Kidney (tissue), 14 donors: ENCODE measurements around the gene LTBP1. TPM values are rescaled to one million over a fixed set of nuclear protein-coding genes. Genes with fewer than 3 reads are reported as not detected.

ENCODE experiments used
- DNase-seq, 5 donors: peaks; one replicate each; pipeline ENCODE4 v3.0.0-alpha.2; 2013 to 2020
- FAIRE-seq: peaks from 2 replicates; lab custom pipeline; 2012; peaks lifted over from hg19 to GRCh38; lab: Jason Lieb, UNC
- H3K27ac ChIP-seq, 2 donors: one replicate each; pipeline ENCODE4 v1.7.0; 2013; ENCODE audit warnings: low read depth in 2 of 2, low read length in 2 of 2, inconsistent platforms in 1 of 2
- H3K27me3 ChIP-seq: one replicate; pipeline ENCODE4 v1.7.1; 2013; ENCODE audit warnings: low read length, inconsistent platforms; ENCODE audit not compliant: control insufficient read depth, insufficient read depth
- H3K36me3 ChIP-seq, 3 donors: one replicate each; pipeline versions ENCODE4 v1.7.0 to v1.7.1; 2013; ENCODE audit warnings: low read length in 3 of 3, control low read depth in 1 of 3, inconsistent platforms in 1 of 3; ENCODE audit not compliant: insufficient read depth in 3 of 3, control insufficient read depth in 2 of 3
- H3K4me1 ChIP-seq, 3 donors: one replicate each; pipeline versions ENCODE4 v1.7.0 to v1.7.1; 2013; ENCODE audit warnings: low read length in 3 of 3, inconsistent platforms in 1 of 3, low read depth in 1 of 3; ENCODE audit not compliant: control insufficient read depth in 2 of 3, insufficient read depth in 2 of 3
- H3K4me3 ChIP-seq, 3 donors: one replicate each; pipeline versions ENCODE4 v1.7.0 to v1.8.1; 2013; ENCODE audit warnings: low read length in 3 of 3, control low read depth in 1 of 3, inconsistent platforms in 1 of 3
- H3K9ac ChIP-seq, 3 donors: one replicate each; pipeline versions ENCODE4 v1.7.0 to v1.7.1; 2013; ENCODE audit warnings: low read length in 3 of 3, control low read depth in 1 of 3, inconsistent platforms in 1 of 3
- H3K9me3 ChIP-seq, 3 donors: one replicate each; pipeline versions ENCODE4 v1.7.0 to v1.7.1; 2013; ENCODE audit warnings: low read length in 3 of 3, control low read depth in 1 of 3, inconsistent platforms in 1 of 3; ENCODE audit not compliant: control insufficient read depth in 2 of 3, insufficient read depth in 1 of 3
- CTCF ChIP-seq: IDR thresholded peaks from 3 replicates; pipeline ENCODE4 v1.5.1; 2012; ENCODE audit warnings: mild to moderate bottlenecking, moderate library complexity, borderline replicate concordance; ENCODE audit not compliant: insufficient read depth; ENCODE audit errors: extremely low read depth
- intact Hi-C: fragments of 100-400 bp; cut with DNase I; formaldehyde crosslinking; loops from one replicate; pipeline ENCODE4 v1.11.1; 2022
- polyA plus RNA-seq: library from polyadenylated mRNA; stranded (reverse); fragments of 350-450 nt; fragmentation: Illumina TruSeq; extraction: RNeasy Lipid Tissue Mini Kit (QIAGEN cat#74804); gene quantifications from one replicate; pipeline ENCODE4 v1.2.3, GENCODE V29; 2014; ENCODE audit warnings: low read depth, low replicate concordance; ENCODE audit not compliant: insufficient read depth
- total RNA-seq: library from RNA; stranded (reverse); fragmentation: NEBNext Ultra II Directional; extraction: Animal tissue kit (Norgen Biotek cat#: 25700); gene quantifications from one replicate; pipeline ENCODE4 v1.2.1, GENCODE V29; 2021
- donor health status: control.
- donor health status: control.
- donor health status: control.
- donor health status: control.
- donor health status: control.
- donor health status: DM: yes; HTN: yes; CAD: no.
- donor health status: Normal renal cell carcinoma (clear cell type).

LTBP1 gene
- total and polyA plus RNA-seq, 2 donors from 2014 or later, result 9.3 to 39.8 TPM

GRCh38 chr2:33395034-33395433, 448.3 kb downstream of the LTBP1 start:
- FAIRE-seq (no peak), DNase-seq (no peak)
- Histone ChIP-seq H3K4me1 (peaks cover 0 to 6% (median 2%) of the 10 kb centered on the region in 3 donors), H3K27me3 (no peaks in the 10 kb centered on the region), H3K36me3 (no peaks in the 10 kb centered on the region), H3K4me3 (no peak overlapping the region), H3K27ac (no peak overlapping the region), H3K9ac (no peak overlapping the region), H3K9me3 (no peaks in the 10 kb centered on the region)
- no peak for TF ChIP-seq CTCF
- intact Hi-C loops, result no loop called here

GRCh38 chr2:33395655-33396249, 449.0 kb downstream of the LTBP1 start:
- H3K9me3 ChIP-seq, result no peaks in the 10 kb centered on the region
- intact Hi-C loops, result no loop called here
- peaks cover 0 to 6% (median 2%) of the 10 kb centered on the region in 3 donors for H3K4me1 ChIP-seq
- DNase-seq (peak in 2 of 5 donors; percentile 26 to 42), FAIRE-seq (no peak)
- no peaks in the 10 kb centered on the region for H3K36me3 ChIP-seq
- peak; percentile 22 for TF ChIP-seq CTCF
- H3K4me3 ChIP-seq, result no peak overlapping the region
- no peaks in the 10 kb centered on the region for H3K27me3 ChIP-seq
- no peak overlapping the region for H3K27ac ChIP-seq
- H3K9ac ChIP-seq, result no peak overlapping the region

- FAIRE-seq, result no peak
- H3K27ac ChIP-seq, result no peak overlapping the region
Observed at GRCh38 chr2:33404321-33404720, 457.6 kb downstream of the LTBP1 start.

More at GRCh38 chr2:33404321-33404720, 457.6 kb downstream of the LTBP1 start:
- no peak for TF ChIP-seq CTCF
- no peak for DNase-seq
- H3K27me3 ChIP-seq, result no peaks in the 10 kb centered on the region
- no peak overlapping the region for H3K4me3 ChIP-seq
- no peaks in the 10 kb centered on the region for H3K36me3 ChIP-seq
- intact Hi-C loops, result no loop called here
- H3K9me3 ChIP-seq, result peaks cover 4 to 6% (median 5%) of the 10 kb centered on the region in 3 donors
- no peak overlapping the region for H3K9ac ChIP-seq
- H3K4me1 ChIP-seq, result peaks cover 0 to 6% (median 2%) of the 10 kb centered on the region in 3 donors
